SKM-1 treated with dmso at 0.1 percent for 144 hours (cell line): Measurements from ENCODE around the gene CHRNA4.

ENCODE experiments used
- DNase-seq: peaks from one replicate; lab custom pipeline; 2025; ENCODE audit not compliant: unreplicated experiment; lab: John Stamatoyannopoulos, UW

CHRNA4 gene

DNA sequence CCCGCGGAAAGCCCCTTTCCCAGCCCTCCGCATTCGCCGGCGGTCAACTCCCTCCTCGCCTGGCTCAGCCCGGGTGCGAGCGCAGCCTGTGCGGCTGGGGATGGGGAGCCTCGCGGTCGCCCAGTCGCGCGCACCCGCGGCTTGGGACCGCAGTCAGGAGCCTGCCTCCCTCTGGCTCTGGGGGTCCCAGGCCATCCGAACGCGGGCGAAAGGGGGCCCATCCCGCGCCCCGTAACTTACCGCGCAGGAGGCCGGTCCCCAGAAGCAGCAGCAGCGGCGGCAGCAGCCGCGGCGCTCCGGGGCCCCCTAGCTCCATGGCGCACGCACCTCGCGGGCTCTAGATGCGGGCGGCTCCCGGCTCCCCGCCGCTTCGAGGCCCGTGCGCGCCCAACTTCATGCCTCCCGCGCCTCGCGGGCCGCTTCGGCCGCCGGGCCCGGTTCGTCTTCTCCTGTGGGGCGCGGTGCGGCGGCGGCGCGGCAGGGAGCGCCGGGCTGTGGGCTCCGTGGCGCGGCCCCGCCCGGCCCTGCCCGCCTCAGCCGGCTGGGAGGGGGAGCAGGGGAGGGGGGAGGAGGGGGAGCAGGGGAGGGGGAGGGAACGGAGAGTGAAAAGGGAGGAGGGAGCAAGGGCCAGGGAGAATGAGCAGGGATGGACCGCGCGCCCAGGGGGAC is at the start of gene CHRNA4:
Gene CHRNA4 (minus strand): TSS at position 500 of the 669 bp plus-strand sequence. CDS start 184 bp downstream, at position 316.
- no peak for DNase-seq

DNA sequence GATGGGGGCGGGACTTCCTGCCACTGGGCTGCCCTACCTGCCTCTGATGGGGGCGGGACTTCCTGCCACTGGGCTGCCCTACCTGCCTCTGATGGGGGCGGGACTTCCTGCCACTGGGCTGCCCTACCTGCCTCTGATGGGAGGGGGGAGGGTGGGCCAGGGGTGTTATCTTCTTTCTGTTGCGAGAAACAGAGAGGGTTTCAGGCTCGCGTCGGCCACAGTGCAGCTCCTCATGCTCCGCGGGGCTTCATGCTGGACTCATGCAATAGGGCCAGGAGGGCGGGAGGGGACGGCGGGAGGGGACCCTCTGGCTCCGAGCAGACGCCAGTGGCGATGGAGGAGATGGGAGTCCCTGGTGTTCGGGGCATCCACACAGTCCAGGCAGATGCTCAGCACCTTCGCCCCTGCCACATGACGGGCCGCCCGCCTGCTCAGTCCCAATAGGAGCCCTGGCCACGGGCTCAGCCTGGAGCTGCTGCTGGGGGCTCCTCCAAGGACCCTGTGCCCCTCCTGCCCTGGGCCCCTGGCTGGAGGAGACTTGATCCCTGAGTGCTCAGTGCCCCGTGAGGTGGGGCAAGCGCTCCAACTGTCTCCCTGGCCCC is 48.8 kb upstream of the CHRNA4 start:
- no peak for DNase-seq

DNA sequence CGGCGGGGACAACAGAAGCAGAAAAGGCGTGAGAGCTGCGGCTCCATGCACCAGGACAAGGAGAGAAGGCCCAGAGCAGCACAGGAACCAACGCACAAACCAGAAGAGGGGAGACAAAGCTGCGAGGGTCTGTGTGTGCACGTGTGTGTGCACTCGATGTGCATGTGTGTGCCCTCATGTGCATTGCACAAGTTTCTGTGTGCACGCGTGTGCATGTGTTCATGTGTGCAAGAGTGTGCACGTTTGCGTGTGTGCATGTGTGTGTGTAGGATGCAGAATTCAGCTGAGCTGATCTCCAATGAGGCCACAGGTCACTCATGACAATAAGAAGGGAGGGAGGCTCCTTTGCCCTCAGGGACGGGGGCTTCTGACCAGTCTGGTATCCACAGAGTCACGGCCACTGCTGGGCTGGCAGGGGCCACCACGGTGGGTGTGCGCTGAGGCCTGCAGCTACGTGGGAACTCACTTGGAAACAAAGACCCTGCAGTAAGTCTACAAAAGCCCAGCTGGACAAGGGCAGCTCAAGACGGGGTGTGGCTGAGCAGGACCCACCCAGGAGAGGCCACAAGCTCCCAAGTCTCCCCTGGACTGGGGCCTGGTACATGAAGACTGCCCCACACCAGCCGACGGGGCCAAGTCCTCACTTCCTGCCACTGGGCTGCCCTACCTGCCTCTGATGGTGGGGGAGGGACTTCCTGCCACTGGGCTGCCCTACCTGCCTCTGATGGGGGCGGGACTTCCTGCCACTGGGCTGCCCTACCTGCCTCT is 48.1 kb upstream of the CHRNA4 start:
- DNase-seq, result no peak

DNA sequence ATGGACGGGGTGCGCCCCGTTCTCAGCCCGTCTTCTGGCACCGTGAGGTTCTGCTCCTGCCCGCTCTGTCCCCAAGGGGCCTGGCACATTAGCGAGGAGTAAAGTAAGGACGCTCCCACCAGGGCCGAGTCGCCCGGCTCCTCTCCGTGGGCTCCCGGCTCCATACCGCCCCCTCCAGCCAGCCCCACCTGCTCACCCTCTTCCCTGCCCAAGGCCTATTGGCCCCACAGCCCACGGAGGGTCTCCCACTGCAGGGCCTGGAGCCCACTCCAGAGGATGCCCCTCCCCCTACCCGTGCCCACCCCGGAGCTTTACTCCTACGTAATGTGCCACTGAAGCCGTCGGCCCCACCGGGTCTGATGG is 47.5 kb upstream of the CHRNA4 start:
- DNase-seq, result no peak

DNA sequence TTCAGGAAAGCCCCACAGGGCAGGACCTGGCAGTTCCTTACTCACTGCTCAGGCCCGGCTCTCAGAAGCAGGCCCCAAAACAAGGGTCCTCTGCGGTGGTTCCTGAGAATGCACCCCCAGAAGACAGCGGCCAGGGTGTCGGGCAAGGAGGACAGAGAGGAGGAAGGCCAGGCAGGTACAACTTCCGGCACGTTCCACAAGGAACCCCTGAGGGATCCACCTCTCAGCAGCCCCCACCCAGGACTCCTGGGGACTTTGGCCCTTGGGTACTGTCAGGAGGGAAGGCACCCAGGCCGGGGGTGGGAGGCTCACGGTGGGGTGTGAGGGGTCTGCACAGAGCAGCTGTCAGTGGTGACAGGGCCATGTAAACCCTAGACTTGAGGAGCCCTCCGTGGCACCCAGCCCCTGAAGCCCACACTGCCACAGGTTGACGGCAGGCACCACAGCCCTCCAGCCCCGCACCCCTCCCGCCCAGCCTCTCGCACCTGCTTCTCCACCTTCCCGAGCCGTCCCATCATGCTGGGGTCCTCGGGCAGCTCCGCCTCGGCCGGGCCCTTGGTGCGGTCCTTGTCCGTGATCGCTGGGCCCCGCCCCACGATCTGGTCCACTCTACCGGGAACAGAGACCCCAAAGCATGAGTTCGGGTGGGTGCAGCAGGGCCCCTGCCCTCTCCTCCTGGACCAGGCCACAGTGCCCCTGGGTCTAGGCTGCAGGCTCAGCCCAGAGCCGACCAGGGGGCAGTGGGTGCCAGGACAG is 47.0 kb upstream of the CHRNA4 start:
- no peak for DNase-seq

DNA sequence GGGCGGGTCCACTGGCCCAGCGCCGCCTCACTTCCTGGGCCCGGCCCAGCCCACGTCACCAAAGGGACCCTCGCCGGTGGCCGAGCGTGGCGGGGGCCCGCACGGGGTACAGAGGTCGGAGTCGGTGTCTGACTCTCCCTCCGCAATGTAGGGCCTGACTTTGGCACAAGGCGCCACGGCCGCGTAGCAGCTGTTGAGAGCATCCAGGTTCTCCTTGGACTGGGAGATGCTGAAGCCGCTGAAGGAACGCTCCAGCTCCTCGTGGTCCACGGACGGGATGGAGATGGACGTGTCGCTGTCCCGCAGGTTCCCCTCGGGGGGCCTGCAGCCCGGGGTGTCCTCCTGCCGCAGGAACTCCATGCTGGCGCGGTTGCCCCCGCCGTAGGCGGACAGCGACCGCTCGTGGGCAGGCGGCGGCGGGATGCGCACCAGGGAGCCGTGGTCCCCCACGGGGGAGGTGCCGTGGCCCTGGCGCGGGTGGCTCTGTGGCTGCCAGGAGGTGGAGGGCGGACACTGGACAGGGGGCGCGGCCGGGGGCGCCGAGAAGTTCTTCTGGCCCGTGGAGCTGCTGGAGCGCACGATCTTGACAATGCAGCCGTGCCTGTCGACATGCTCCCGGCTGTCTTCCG is 45.6 kb upstream of the CHRNA4 start:
- no peak for DNase-seq

DNA sequence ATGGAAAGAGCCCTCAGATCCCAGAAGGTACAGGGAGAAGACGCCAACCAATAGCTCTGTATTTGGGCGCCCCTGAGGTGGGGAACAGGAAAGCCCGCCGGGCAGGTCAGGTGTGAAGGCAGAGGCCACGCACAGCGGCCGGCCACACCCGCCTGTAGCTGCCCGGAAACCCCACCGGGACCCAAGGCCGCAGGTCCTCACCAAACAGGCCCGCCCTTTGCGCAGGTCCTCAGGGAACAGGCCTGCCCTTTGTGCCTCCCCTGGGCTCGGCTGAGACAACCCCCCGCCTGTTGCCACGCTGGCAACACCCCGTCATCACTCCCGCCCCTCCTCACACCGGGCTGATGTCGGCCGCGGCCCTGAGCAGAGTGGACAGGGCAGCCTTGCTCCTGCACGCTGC is 44.9 kb upstream of the CHRNA4 start:
- DNase-seq, result no peak

DNA sequence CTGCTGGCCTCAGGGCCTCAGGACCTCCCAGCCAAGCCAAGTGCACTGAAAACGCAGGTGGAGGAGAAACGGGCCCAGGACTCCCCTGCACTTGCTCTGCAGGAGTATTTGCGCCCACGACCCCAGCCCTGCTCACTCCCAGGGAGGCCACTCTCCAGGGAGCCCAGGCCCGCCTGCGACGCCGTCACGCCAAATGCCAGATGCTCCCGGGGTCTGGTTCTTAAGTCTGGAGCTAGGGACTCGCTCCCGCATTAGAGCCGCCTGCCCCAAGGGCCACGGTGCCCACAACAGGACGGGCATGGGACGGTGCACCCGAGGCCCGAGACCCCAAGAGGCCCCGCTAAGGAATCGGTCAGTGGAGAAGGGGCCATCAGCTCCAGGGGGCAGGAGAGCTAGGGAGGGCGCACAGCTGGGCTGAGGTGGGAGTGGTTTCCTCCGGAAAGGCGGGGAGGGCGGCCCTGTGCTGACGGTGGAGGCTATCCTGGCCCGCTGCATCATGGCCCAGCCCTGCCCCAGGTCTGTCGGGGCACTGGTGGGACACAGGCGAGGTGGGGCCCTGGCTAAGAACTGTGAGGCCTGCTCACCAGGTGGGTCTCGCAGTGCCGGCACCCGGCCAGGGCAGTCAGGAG is 44.1 kb upstream of the CHRNA4 start:
- DNase-seq, result no peak

DNA sequence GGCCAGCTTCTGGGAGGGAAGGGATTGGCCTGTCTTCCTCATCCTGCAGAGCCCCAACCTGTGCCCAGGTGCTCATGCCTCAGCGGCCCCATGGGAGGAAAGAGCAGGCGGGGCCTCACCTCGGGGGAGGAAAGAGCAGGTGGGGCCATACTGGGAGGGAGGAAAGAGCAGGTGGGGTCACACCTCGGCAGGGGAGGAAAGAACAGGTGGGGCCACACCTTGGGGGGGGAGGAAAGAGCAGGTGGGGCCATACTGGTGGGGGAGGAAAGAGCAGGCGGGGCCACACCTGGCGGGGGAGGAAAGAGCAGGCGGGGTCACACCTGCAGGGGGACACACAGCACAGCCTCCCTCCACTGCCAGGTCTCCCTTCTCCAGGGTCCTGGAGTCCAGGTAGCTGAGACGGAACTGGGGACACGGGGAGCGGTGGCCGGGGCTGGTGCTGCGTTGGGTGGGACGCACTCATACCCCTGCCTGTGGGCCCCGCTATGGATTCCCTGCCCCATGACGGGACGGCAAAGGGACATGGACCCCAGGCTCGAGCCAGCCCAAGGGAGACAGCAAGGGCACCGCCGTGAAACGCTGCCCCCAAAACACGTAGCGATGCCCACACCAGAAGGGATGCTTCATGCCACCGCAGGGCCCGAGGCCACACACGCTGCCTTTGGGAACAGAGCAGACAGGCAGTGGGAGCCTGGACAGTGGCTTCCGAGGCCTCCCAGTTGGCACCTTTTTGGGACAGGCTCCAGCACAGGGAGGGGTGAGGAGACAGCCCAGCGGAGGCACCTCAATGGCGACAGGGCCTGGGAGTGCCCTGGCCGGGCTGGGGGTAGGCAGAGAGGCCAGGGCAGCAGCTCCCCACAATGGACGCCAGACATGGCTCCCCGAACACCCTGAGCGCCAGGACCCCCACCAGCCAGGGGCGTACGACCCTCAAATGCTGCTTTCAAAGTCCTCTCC is 43.3 kb upstream of the CHRNA4 start:
- DNase-seq, result no peak

DNA sequence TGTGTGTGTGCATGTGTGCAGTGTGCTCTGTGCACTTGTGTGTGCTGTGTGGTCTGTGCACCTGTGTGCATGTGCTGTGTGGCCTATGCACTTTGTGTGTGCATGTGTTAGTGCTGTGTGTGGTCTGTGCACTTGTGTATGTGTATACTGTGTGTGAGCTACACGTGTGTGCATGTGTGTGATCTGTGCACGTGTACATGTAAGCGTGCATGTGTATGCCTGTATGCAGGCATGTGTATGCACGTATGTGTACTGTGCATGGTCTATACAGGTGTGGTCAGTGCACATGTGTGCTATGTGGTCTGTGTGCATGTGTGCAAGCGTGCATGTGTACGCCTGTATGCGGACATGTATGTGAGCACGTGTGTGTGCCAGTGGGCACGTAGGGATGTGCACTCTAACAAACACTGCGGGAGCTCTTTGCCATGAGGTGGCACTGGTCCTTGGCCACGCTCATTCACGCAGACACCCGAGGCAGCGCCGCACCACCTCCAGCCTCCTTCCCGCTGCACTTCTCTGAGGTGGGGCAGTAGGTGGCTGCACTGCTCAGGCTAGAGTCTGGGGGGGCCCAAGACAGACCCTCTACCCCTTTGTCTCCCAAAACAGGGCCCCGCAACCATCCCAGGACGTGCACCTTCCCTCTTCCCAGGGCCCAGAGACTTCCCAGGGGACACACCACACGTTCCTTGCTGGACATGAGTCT is 42.4 kb upstream of the CHRNA4 start:
- no peak for DNase-seq

DNA sequence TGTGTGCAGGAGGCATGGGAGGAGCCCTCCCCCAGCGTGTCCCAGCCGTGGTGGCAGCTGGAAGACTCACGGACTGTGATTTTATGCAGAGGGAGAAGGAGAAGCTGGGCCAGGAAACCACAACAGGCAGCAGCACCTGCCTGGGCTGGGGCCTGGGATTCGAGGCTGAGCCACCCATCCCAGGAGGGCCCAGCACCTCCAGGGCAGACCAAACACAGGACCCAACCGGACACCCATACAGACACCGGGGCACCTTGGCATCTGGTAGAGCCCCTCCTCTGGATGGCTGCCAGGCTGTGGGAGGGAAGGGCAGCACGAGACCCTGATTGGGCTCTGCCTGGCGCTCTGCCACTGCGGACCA is 41.7 kb upstream of the CHRNA4 start:
- no peak for DNase-seq

DNA sequence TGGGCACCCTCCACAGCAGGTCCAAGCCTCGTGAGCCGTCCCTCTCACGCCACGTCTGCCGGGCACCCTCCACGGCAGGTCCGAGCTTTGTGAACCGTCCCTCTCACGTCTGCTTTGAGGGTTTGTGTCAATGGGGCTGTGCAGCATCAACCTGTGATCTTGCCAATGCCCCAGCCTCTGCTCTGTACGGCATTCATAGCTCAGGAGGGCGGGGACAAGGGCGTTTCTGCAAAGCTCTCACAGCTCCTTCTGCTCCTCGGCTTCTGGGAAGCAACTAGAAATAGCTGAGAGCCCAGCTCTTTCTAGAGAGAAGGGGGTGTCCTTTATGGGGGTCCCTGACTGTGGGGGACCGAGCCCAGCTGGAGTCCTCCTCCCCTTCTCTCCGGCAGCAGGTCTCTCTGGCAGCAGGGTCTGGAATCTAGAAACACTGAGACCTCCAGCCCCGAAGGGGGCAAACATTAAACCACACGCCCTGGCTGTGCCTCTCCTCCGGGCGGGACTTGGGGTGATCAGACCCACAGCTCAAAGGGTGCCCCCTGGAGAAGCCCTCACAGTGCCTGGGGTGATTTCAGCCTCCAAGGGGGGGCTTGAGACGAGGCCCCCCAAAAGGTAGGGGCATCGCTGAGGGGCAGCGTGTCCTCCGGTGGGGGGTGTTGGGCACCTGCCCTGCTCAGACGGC is 41.2 kb upstream of the CHRNA4 start:
- DNase-seq, result no peak

DNA sequence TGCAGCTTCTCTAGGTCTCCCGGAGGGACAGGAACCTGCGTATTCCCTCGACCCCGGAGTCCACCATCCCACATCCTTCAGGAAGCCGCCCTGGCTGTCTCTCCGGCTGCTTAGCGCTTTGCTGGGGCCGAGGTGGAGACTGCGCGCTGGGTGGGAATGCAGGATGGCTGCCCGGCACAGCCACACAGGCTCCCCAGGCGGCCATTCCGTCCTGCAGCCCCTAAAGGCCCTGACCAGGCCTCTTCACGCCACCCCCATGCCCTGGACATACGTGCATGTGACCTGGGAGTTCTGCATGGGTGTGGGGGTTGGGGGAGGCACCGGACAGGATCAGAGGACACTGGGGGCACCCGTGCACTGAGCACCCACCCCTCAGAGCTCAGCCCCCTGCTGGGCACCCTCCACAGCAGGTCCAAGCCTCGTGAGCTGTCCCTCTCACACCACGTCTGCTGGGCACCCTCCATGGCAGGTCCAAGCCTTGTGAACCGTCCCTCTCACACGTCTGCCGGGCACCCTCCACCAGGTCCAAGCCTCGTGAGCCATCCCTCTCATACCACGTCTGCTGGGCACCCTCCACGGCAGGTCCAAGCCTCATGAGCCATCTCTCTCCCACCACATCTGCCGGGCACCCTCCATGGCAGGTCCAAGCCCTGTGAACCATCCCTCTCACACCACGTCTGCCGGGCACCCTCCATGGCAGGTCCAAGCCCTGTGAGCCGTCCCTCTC is 40.4 kb upstream of the CHRNA4 start:
- no peak for DNase-seq

DNA sequence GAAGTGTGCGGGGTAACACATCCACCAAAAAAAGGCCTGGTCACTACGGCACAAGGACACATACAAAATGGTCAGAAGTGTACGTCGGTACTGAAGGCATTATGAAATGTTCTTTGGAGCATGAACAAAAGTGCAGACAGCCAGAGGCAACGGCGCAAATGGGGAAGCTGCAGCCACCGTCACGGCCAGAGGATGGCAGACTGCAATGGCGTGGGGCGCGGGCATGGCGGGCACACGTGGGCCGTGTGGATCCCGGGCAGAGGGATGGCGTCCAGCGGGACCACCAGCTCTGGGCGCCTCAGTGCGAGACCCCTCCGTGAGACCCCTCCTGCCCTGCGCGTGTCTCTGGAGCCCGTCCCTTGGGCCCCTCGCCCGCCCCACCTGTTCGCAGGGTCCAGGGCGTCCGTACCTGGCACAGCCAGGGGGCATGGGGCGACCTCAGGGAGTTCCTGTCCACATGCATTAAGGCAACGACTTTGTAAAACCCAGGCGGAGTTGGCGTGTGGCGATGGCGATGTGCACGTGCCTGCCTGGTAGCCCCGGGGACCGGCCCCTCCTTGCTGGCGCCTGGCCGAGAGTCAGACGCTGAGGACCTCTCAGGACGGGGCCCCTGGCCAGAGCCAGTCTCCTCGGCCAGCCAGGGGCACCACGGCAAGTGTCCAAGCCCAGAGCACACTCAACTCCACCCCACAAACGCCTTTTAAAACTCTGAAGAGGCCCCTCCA is 39.5 kb upstream of the CHRNA4 start:
- DNase-seq, result no peak

DNA sequence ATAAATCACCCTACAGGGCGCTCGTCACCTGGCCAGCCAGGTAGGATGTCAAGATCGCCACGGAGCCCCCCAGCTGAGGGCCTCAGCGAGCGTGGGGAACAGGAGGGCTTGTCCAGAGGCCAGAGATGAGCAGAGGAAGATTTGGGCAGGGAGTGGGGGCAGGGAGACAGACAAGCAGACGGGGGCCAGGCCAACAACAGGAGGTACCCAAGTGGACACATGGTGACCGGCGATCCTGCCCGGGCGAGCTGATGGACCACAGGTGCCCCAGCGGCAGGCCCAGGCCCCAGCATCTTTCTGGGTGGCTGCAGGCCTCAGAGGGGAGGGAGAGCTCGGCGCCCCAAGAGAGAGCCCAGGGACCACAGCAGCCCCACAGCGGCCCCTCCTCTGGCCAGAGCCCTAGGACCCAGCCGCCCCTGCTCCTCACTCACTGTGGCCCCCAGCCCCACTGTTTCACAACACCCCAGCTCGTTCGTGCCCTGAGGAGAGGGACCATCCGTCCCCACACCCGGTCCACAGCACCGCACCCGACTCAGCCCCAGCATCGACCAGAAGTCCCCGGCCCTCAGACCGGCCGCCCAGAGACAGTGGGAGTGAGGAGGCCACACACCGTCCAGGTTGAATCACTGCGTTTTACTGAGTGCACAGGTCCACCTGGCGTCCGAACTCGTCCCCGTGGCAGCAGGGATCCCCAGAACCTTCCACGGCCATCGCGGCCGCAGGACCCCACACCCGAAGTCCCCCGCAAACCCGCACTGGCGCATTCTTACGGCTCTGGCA is 38.6 kb upstream of the CHRNA4 start:
- DNase-seq, result no peak

DNA sequence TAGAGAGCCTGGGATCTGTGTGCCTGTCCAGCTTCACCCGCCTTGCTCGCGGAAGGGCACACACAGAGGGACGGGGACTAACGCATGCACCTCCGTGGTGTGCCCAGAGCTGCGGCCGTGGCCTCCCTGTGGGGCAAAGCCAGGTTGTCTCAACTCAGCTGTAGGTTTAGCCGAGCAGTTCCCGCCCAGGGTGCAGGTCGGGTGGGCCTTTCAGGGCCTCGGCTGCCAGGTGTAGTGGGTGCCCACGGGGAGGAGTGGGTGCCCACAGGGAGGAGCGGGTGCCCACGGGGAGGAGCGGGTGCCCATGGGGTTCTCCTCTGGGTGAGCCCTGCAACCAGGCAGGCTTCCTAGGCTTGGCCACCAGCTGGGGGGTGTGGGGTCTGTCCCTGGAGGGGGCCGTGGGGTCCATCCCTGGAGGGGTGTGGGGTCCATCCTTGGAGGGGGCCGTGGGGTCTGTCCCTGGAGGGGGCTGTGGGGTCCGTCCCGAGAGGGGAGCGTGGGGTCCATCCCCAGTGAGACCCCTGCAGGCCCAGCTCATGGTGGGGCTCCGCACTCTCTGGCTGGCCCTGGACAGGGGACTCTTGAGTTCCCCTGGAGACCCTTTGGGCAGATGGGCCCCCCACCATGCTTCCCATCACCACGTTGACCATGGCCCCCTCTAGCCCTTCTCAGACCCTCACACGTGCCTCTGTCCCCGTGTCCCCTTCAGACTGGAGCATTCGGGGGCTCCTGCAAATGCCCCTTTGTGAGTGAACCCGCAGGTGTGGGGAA is 37.8 kb upstream of the CHRNA4 start:
- no peak for DNase-seq
